Left ventricle myocardium inferior (tissue), 1 donor: Measurements from ENCODE around the gene CST4. TPM values are rescaled to one million over a fixed set of nuclear protein-coding genes. Genes with fewer than 3 reads are reported as not detected.

Experiments used
- DNase-seq: peaks from one replicate; pipeline ENCODE4 v3.0.0-alpha.2; 2020
- H3K27ac ChIP-seq: fragments of 200-600 bp; replicated peaks from 2 replicates; pipeline ENCODE4 v1.8.0; 2021
- H3K27me3 ChIP-seq: fragments of 200-600 bp; 2 replicates; pipeline ENCODE4 v1.8.0; 2021; ENCODE audit warnings: low read depth
- H3K36me3 ChIP-seq: fragments of 200-600 bp; 2 replicates; pipeline ENCODE4 v1.8.0; 2021
- H3K4me1 ChIP-seq: fragments of 200-600 bp; 2 replicates; pipeline ENCODE4 v1.8.0; 2021
- H3K4me3 ChIP-seq: fragments of 200-600 bp; 2 replicates; pipeline ENCODE4 v1.8.0; 2021; ENCODE audit warnings: mild to moderate bottlenecking, moderate library complexity
- H3K9me3 ChIP-seq: fragments of 200-600 bp; replicated peaks from 2 replicates; pipeline ENCODE4 v1.8.0; 2021
- CTCF ChIP-seq: fragments of 200-600 bp; IDR thresholded peaks from 2 replicates; pipeline ENCODE4 v1.8.0; 2021; ENCODE audit warnings: antibody characterized with exemption, mild to moderate bottlenecking, borderline replicate concordance
- intact Hi-C: fragments of 100-400 bp; cut with micrococcal nuclease; formaldehyde crosslinking; loops from one replicate; pipeline ENCODE4 v1.11.0; 2022
- total RNA-seq: library from RNA; stranded (reverse); fragmentation: NEBNext Ultra II Directional; extraction: Animal tissue kit (Norgen Biotek cat#: 25700); gene quantifications from one replicate; pipeline ENCODE4 v1.2.1, GENCODE V29; 2021
- donor health status: DM: no; HTN: yes; CAD: no; lungs with severe emphysema.

Gene CST4
- total RNA-seq, 1 donor from 2014 or later, result not detected

GRCh38 chr20:23657202-23657601 is 31.6 kb downstream of the CST4 start:
- Histone ChIP-seq H3K27ac (peak overlapping the region; percentile 89), H3K4me3 (no peak overlapping the region), H3K36me3 (no peaks in the 10 kb centered on the region), H3K9me3 (peaks cover 3% of the 10 kb centered on the region), H3K4me1 (peaks cover 49% of the 10 kb centered on the region), H3K27me3 (peaks cover 16% of the 10 kb centered on the region)
- intact Hi-C loops, result no loop called here
- TF ChIP-seq CTCF, result no peak
- no peak for DNase-seq

GRCh38 chr20:23656372-23656771 is 32.5 kb downstream of the CST4 start:
- H3K4me1 ChIP-seq, result peaks cover 49% of the 10 kb centered on the region
- peaks cover 6% of the 10 kb centered on the region for H3K9me3 ChIP-seq
- no peaks in the 10 kb centered on the region for H3K36me3 ChIP-seq
- peak overlapping the region; percentile 50 for H3K4me3 ChIP-seq
- intact Hi-C loops, result no loop called here
- no peak for TF ChIP-seq CTCF
- peak overlapping the region; percentile 89 for H3K27ac ChIP-seq
- DNase-seq, result no peak
- H3K27me3 ChIP-seq, result peaks cover 16% of the 10 kb centered on the region

GRCh38 chr20:23655491-23656211 is 33.2 kb downstream of the CST4 start:
- Histone ChIP-seq H3K36me3 (no peaks in the 10 kb centered on the region), H3K27ac (peak overlapping the region; percentile 89), H3K27me3 (peaks cover 16% of the 10 kb centered on the region), H3K4me3 (peak overlapping the region; percentile 50), H3K9me3 (peaks cover 6% of the 10 kb centered on the region), H3K4me1 (peaks cover 44% of the 10 kb centered on the region)
- TF ChIP-seq CTCF, result no peak
- intact Hi-C loops, result no loop called here
- peak; percentile 61 for DNase-seq

DNA sequence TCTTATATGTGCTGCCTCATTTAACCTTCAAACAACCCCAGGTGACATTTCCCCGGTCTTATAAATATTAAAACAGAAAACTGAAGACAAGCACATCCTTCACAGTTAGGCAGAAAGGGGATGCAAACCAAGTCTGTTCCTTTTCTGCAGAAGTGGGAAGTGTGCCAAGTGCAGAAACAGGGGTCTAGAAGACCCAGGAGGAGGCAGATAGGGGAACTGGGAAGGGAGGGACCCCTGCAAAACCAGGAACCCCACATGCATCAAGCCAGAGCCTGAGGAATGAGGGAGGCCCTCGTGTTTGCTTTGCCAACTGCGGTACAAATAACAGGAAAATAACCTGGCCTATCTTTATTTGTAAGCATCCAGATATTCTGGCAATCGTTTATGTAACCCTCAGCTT is 34.1 kb downstream of the CST4 start:
- no peak for DNase-seq
- Histone ChIP-seq H3K27ac (peak overlapping the region; percentile 89), H3K36me3 (no peaks in the 10 kb centered on the region), H3K27me3 (peaks cover 16% of the 10 kb centered on the region), H3K4me3 (no peak overlapping the region), H3K4me1 (peaks cover 36% of the 10 kb centered on the region), H3K9me3 (peaks cover 6% of the 10 kb centered on the region)
- intact Hi-C loops, result no loop called here
- TF ChIP-seq CTCF, result no peak

DNA sequence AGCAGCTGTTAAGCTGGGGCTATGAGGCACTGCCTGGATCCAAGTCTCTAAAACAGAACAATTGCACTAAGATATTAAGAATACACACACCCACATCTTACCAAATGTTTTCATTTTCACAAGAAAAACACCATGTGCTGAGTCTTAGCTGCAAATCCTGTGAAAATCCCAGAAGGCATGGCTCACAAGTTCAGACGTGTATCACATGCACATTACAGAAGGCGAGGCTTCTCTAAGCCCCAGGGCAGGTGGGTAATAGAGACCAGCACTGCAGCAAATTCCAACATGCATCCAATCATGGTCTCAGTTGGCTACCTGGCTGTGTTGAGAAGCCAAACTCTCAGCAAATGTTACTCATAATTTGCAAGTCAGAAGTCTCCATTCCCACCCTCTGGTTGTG is 34.8 kb downstream of the CST4 start:
- Histone ChIP-seq H3K4me1 (peaks cover 36% of the 10 kb centered on the region), H3K27ac (peak overlapping the region; percentile 89), H3K27me3 (peaks cover 16% of the 10 kb centered on the region), H3K9me3 (peaks cover 6% of the 10 kb centered on the region), H3K36me3 (no peaks in the 10 kb centered on the region), H3K4me3 (no peak overlapping the region)
- no peak for TF ChIP-seq CTCF
- no peak for DNase-seq
- intact Hi-C loops, result no loop called here
